GM18909 (cell line): ENCODE data around the gene ADAMTS14.
"Not testable (repeated sequence)": the region's sequence is repeated elsewhere in the genome, so short reads cannot be mapped to it uniquely, and the experiment has no call there.

ENCODE experiments used
- ATAC-seq: cut with Tn5 transposase; IDR thresholded peaks from one replicate; pipeline ENCODE4 v1.9.1; 2021; ENCODE audit warnings: mild to moderate bottlenecking; ENCODE audit not compliant: unreplicated experiment, poor library complexity

Gene ADAMTS14

GRCh38 chr10:70765794-70766594 is 93.7 kb downstream of the ADAMTS14 start:
- ATAC-seq = no peak

GRCh38 chr10:70768026-70768685 is 95.8 kb downstream of the ADAMTS14 start:
- ATAC-seq = not testable (repeated sequence)

DNA sequence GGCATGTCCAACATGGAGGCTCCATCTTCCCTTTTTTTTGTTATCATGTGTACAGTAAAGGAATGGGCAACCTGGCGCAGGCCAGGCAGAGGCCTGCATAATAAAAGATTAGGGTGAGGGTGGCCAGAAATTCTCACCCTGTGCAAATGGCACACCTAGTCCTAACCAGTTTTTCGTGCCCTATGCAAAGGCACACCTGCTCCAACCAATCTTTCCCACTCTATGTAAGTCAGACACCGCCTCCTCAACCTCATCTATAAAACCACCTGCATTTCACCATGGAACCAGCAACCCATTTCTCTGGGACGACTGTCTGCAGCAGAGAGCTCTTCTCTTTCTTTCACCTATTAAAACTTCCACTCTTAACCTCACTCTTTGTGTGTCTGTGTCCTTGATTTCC is 96.8 kb downstream of the ADAMTS14 start:
- ATAC-seq = no peak

GRCh38 chr10:70770001-70770400 is 97.7 kb downstream of the ADAMTS14 start:
- no peak for ATAC-seq

DNA sequence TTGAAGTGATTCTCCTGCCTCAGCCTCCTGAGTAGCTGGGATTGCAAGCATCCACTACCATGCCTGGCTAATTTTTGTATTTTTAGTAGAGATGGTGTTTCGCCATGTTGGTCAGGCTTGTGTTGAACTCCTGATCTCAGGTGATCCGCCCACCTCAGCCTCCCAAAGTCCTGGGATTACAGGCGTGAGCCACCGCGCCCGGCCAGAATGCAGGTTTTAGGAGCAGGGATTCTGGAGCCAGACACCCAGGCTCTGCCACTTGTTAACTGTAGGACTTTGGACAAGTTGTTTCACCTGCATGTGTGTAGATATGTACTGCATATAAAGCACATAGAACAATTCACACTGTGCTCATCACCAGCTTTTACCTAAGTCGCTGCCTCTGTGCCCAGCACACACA is 98.2 kb downstream of the ADAMTS14 start:
- ATAC-seq = not testable (repeated sequence)

DNA sequence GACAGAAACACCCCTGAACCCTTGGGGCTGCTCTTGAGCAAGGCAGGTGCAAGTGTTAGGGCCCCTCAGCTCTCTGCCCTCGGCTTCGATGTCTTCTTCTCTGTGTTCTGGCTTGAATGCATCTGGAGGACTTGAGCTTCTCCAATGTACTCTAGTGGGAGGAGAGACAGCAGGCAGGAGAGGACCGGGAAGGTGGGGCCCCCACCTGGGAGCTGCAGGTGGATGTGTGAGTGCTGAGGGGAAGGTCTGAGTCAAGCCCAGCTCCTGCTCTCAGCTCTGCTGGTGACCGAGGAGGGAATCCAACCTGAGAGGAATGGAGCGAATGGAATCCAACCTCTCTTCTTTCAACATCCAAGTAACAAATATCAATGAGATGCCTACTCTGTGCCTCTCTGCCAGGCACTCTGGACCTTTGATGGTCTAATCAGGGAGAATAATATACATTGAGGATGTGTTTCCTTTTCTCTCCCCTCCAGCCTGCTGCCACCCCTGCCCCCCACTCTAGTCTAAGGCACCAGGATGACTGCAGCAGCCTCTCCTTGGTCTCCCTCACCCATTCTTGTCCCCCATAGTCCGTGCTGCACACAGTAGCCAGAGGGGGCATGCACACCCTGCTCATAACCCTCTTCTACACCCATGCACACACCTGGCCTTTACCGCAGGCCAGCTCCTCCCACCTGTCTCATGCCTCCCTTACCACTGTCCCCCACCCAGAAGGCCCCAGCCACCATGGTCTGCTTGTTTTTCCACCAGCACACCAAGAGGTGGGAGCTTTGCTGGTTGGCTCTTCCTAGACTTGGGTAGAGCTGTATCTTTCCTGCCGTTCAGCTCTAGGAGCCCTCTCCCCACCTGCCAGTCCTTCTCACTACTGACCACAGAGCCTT is 99.2 kb downstream of the ADAMTS14 start:
- ATAC-seq = no peak

DNA sequence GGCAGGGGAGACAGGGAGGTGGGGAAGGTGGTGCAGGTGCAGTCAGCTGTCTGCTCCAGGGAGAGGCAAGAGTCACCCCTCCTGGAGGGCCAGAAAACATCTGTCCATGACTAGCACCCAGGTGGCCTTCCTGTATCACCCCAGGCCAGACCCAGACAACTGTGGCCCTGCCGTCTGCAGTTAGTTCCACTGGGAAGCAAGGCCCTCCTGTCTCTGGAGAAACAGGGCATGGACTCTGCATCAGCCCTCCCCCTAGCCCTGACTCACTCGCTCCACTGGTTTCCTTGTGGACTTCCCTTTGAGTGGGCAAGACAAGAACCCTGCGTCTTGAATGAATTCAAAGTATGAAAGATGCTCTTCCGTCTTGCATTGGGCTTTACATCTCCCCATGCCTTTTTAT is 100.3 kb downstream of the ADAMTS14 start:
- ATAC-seq = no peak

DNA sequence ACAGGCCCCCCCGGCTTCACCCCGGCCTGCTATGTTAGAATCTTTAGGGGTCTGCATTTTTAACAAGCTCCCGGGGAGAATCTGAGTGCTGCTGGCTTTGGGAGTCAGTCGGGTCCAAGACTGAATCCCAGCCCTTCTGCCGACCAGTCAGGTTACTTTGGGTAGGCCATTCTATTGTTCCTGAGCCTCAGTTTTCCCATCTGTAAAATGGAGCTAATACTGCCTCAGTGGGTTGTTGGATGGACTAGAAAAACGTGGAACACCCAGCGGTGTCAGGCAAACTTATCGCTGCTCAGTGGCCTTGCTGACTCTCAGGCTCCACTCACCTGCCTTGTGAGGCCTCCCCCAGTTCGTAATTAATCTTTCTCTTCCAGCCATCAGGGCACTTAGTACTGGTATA is 101.2 kb downstream of the ADAMTS14 start:
- no peak for ATAC-seq

GRCh38 chr10:70773965-70774809 is 101.9 kb downstream of the ADAMTS14 start:
- ATAC-seq = no peak

DNA sequence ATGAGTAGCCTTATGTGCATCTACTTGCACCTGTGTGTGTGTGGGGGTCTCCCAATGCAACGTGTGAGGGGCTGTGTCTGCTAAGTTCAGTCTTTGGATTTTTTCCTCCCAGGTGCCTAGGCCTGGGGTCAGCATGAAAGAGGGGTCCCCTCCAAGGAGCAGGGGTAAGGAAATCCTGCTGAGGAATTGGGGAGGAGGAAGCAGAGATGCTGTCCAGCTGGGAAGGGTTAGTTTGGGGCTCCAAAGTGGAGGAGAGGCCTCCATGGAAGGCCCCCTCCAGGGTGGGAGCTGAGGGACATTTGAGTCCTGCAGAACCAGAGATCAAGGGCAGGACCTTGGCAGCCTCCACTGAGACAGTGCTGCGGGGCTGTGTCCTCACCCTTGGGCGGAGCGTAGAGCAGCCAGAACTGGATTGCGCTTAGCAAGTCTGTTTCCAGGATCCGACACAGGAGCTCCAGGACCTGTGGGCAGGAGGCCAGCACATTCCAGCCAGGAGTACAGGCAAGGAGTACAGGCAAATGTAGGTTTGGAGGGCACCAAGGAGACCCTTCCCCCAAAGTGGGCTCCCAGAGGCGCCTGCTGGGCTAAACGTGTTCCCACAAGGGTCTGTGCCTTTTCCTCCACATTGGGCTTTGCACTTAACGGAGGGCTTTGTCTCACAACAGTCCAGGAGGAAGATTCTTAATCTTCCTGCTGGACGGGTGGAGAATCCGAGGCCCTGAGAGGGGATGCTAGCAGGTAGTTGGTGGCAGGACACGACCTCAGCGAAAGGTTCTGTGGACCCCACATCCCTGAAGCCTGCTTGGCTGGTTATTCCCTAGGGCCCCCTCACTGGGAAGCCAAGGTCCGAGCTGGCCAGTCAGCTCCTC is 102.7 kb downstream of the ADAMTS14 start:
- ATAC-seq = no peak

- ATAC-seq = no peak
Observed at GRCh38 chr10:70775679-70776454, 103.6 kb downstream of the ADAMTS14 start.

- no peak for ATAC-seq
Observed at GRCh38 chr10:70776455-70777005, 104.2 kb downstream of the ADAMTS14 start.

DNA sequence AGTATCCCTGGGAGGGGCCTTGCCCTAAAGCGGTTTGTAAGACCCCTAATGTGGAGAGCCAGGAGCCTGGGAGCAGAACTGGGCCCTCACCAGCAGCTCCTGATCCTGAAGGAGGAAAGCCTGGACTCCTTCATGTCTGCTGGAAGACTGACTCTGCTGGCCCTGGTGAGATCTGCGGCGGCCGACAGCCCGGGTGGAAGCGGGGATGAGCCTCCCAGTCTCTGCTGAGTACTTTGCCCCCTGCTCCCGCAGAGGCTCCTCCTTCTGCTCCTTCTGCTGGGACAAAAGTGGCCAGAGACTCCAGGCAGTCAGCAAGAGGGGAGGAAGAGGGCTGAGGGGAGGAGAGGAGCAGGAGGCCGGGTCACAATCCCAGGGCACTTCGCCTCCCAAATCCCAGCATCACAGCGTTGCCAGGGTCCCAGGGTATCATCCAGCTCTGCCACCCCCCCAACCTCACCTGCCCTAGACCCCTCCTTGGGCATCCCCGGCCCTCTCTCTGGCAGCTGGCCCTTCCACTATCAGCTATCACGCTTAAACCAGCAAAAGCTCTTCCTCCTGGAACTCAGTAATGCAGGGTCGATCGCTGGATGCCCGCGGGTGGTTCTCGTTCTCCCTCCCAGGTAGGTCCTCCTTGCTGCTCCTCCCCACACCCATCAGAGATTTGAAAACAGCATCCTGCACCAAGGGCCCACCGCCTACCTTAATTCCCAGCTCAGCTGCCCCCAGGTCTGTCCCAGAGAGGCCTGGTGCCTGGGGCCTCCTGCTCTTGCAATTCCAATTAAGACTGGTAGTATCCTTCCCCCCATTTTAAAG is 105.0 kb downstream of the ADAMTS14 start:
- no peak for ATAC-seq

DNA sequence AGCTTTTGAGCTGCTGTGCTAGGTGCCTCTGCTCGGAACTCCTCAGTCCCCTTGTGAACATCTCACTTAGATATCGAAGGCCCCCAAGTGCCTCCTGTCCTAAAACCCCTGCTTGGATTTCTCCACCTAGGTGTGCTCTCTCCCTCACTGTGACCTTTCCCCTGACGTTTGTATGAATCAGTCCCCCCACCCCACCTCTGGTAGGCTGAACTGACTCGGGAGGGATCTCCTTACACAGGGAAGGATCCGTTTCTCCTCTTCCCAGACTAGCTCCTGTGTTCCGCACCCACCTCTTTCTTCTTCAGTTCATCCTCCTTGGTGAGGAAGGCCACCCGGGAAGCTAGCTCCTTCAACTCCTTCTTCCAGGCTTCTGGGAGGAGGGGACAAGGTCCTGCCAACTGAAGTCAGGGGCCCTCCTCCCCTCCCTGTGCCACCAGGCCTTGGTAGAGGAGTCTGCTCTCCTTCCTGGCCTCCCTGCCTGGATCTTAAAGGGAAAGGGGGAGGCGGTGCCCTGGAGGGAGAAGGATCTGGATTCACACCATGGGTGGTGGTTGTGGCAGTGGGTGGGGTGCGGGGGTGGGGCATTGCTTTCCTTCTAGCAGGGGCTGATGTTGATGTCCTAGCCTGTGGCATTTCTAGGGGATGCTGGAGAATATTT is 106.1 kb downstream of the ADAMTS14 start:
- no peak for ATAC-seq

DNA sequence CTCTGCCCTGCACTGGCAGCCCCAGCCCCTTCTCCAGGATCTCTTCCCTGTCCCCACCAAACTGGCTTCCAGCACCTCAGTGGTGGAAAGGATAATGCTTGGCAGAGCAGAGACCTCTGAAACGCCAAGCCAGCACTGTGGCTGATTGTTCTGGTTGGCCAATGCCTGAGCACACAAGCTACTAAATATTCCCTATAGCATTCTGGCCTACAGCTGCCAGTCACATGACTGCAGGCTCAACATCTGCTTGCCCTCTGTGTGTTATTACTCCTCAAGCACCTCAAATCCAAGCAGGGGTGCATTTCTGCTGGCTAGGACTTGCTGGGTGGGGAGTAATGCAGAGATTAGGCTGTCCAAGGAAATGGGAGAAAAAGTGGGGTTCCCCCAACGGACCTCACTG is 106.8 kb downstream of the ADAMTS14 start:
- ATAC-seq = no peak

GRCh38 chr10:70779511-70780369 is 107.4 kb downstream of the ADAMTS14 start:
- ATAC-seq = no peak
